HCT116 (cell line): ENCODE data around the gene KIF21B. TPM values are rescaled to one million over a fixed set of nuclear protein-coding genes. Genes with fewer than 3 reads are reported as not detected.

Experiments
- ATAC-seq: fragments of 200-7000 bp; cut with Tn5 transposase; 2 replicates; pipeline ENCODE4 v1.9.1; 2020; ENCODE audit warnings: mild to moderate bottlenecking, moderate library complexity
- BruUV-seq: library from RNA; stranded (reverse); fragments of 400-500 nt; replicated peaks from 2 replicates; lab custom pipeline; 2021; lab: Mats Ljungman, UMichigan
- CTCF ChIA-PET: fragments of 300-600 bp; sonication (Branson Sonifier 250); formaldehyde crosslinking; loops from one replicate; lab custom pipeline; 2021; ENCODE audit warnings: antibody characterized with exemption; lab: Charles Lee
- POLR2A ChIA-PET: fragments of 300-600, 350-600 bp; sonication (Branson Sonifier 250); formaldehyde crosslinking; loops from one replicate; lab custom pipeline; 2021; ENCODE audit warnings: antibody characterized with exemption; lab: Charles Lee
- RAD21 ChIA-PET, 2 experiments: fragments of 300-600 bp; sonication (Branson Sonifier 250); formaldehyde crosslinking; loops; one replicate each; lab custom pipeline; 2023; ENCODE audit warnings: low total read pairs in 2 of 2; ENCODE audit not compliant: uncharacterized antibody in 2 of 2, unreplicated experiment in 2 of 2, low non-redundant PET in 1 of 2; lab: Charles Lee
- DNase-seq: peaks from one replicate; pipeline ENCODE4 v3.0.0-alpha.2; 2010; ENCODE audit warnings: low read depth, low spot score
- H2AFZ ChIP-seq: fragments of 200-600 bp; shearing (Covaris generic), sonication (generic); 2 replicates; pipeline ENCODE4 v1.6.1; 2017; ENCODE audit warnings: low read depth, mixed run types, mixed read lengths, antibody characterized with exemption, low read length; ENCODE audit not compliant: poor library complexity, severe bottlenecking
- H3K27ac ChIP-seq: 2 replicates; pipeline ENCODE4 v1.5.1; 2012; ENCODE audit warnings: low read depth, low read length
- H3K27me3 ChIP-seq: fragments of 200-600 bp; sonication (generic); 2 replicates; pipeline ENCODE4 v1.6.1; 2016; ENCODE audit warnings: mixed run types, low read length, mixed read lengths; ENCODE audit not compliant: insufficient read depth
- H3K36me3 ChIP-seq, 2 experiments: fragments of 200-500 bp in 1 of 2; fragments of 200-600 bp in 1 of 2; sonication (Bioruptor generic) in 1 of 2; sonication (generic) in 1 of 2; 2 replicates each; pipeline versions ENCODE4 v1.5.1 to v1.6.1; 2014 to 2016; ENCODE audit warnings: low read length in 2 of 2, inconsistent platforms in 1 of 2, mixed read lengths in 1 of 2, mixed run types in 1 of 2; ENCODE audit not compliant: insufficient read depth in 2 of 2, control insufficient read depth in 1 of 2
- H3K4me1 ChIP-seq, 2 experiments: fragments of 200-600 bp in 1 of 2; sonication (generic) in 1 of 2; 2 replicates each; pipeline versions ENCODE4 v1.5.1 to v1.6.1; 2012 to 2017; ENCODE audit warnings: low read length in 2 of 2, inconsistent platforms in 1 of 2, mild to moderate bottlenecking in 1 of 2, mixed read lengths in 1 of 2, mixed run types in 1 of 2, moderate library complexity in 1 of 2; ENCODE audit not compliant: insufficient read depth in 2 of 2, control insufficient read depth in 1 of 2
- H3K4me2 ChIP-seq: fragments of 200-600 bp; sonication (generic); 2 replicates; pipeline ENCODE4 v1.6.1; 2017; ENCODE audit warnings: mixed run types, low read length, mixed read lengths
- H3K4me3 ChIP-seq, 2 experiments: fragments of 200-600 bp in 1 of 2; sonication (generic) in 1 of 2; replicated peaks in 1 of 2; 2 replicates each; pipeline ENCODE4 v1.5.1; 2011 to 2016; ENCODE audit warnings: low read length in 2 of 2, control low read depth in 1 of 2, low read depth in 1 of 2, mild to moderate bottlenecking in 1 of 2, mixed read lengths in 1 of 2, mixed run types in 1 of 2
- H3K79me2 ChIP-seq: fragments of 200-600 bp; sonication (generic); 2 replicates; pipeline ENCODE4 v1.6.1; 2017; ENCODE audit warnings: mild to moderate bottlenecking, mixed run types, low read length, moderate library complexity, mixed read lengths; ENCODE audit not compliant: insufficient read depth
- H3K9ac ChIP-seq: fragments of 200-600 bp; sonication (generic); 2 replicates; pipeline ENCODE4 v1.6.1; 2016; ENCODE audit warnings: low read length, mixed read lengths
- H3K9me2 ChIP-seq: fragments of 200-600 bp; sonication (generic), shearing (Covaris generic); 2 replicates; pipeline ENCODE4 v1.6.1; 2017; ENCODE audit warnings: mixed run types, mild to moderate bottlenecking, moderate library complexity; ENCODE audit not compliant: insufficient read depth
- H3K9me3 ChIP-seq, 2 experiments: fragments of 200-500 bp in 1 of 2; fragments of 200-600 bp in 1 of 2; sonication (Bioruptor generic) in 1 of 2; sonication (generic) in 1 of 2; 2 replicates each; pipeline ENCODE4 v1.6.1; 2014 to 2017; ENCODE audit warnings: low read length in 2 of 2, mixed read lengths in 2 of 2, inconsistent platforms in 1 of 2, low read depth in 1 of 2, mild to moderate bottlenecking in 1 of 2, mixed run types in 1 of 2, moderate library complexity in 1 of 2; ENCODE audit not compliant: control insufficient read depth in 1 of 2, insufficient read depth in 1 of 2
- H4K20me1 ChIP-seq: fragments of 200-600 bp; sonication (generic), shearing (Covaris generic); 2 replicates; pipeline ENCODE4 v1.6.1; 2017; ENCODE audit warnings: mixed run types, mild to moderate bottlenecking, moderate library complexity; ENCODE audit not compliant: insufficient read depth
- CBX3 ChIP-seq: IDR thresholded peaks from 2 replicates; pipeline ENCODE4 v1.6.1; 2012; ENCODE audit warnings: low read depth
- CTCF ChIP-seq, 3 experiments: fragments of 200-600 bp in 1 of 3; sonication (generic) in 1 of 3; IDR thresholded peaks in 2 of 3; conservative IDR thresholded peaks in 1 of 3; 2 replicates each; pipeline ENCODE4 v1.5.1; 2012 to 2017; ENCODE audit warnings: low read depth in 2 of 3, low read length in 2 of 3, antibody characterized with exemption in 1 of 3, borderline replicate concordance in 1 of 3, control low read depth in 1 of 3, mild to moderate bottlenecking in 1 of 3, mixed read lengths in 1 of 3, mixed run types in 1 of 3, moderate library complexity in 1 of 3; ENCODE audit not compliant: insufficient read depth in 1 of 3
- ELF1 ChIP-seq: IDR thresholded peaks from 2 replicates; pipeline ENCODE4 v1.6.1; 2012; ENCODE audit warnings: low read depth, borderline replicate concordance
- EZH2 ChIP-seq: fragments of 200-600 bp; sonication (generic); IDR thresholded peaks from 2 replicates; pipeline ENCODE4 v1.6.1; 2017; ENCODE audit warnings: antibody characterized with exemption, mixed run types
- JUND ChIP-seq: IDR thresholded peaks from 2 replicates; pipeline ENCODE4 v1.6.1; 2012
- REST ChIP-seq: IDR thresholded peaks from 2 replicates; pipeline ENCODE4 v1.6.1; 2012; ENCODE audit warnings: low read depth
- TCF7L2 ChIP-seq: IDR thresholded peaks from 2 replicates; pipeline ENCODE4 v1.7.0; 2011; ENCODE audit warnings: borderline replicate concordance, inconsistent platforms; ENCODE audit not compliant: insufficient read depth, insufficient read length; ENCODE audit errors: extremely low read depth
- ZBTB33 ChIP-seq: IDR thresholded peaks from 2 replicates; pipeline ENCODE4 v1.6.1; 2011; ENCODE audit warnings: mild to moderate bottlenecking, low read length, moderate library complexity; ENCODE audit not compliant: insufficient replicate concordance; ENCODE audit errors: extremely low read depth
- intact Hi-C: fragments of 100-400 bp; cut with micrococcal nuclease; formaldehyde crosslinking; loops from 2 replicates; pipeline ENCODE4 v1.10.0; 2022
- total RNA-seq: library from RNA; stranded (reverse); gene quantifications from one replicate; pipeline ENCODE4 v1.2.1, GENCODE V29; 2021; ENCODE audit not compliant: unreplicated experiment

KIF21B gene
- total RNA-seq, 1 experiment from 2014 or later, result 6.1 TPM

- CTCF ChIA-PET, result no interaction called here
Measured at GRCh38 chr1:201061049-201061448, 37.5 kb upstream of the KIF21B start.

More at GRCh38 chr1:201061049-201061448, 37.5 kb upstream of the KIF21B start:
- Histone ChIP-seq H3K27me3 (0 out of 2 replicates have a peak, but pooled peaks cover 5% of the 10 kb centered on the region), H3K79me2 (no peaks in the 10 kb centered on the region), H2AFZ (no peak overlapping the region), H3K4me3 (no peak overlapping the region), H3K9ac (no peak overlapping the region), H3K27ac (no peak overlapping the region), H4K20me1 (no peaks in the 10 kb centered on the region), H3K4me1 (no peaks in the 10 kb centered on the region), H3K36me3 (no peaks in the 10 kb centered on the region), H3K4me2 (no peak overlapping the region), H3K9me3 (no peaks in the 10 kb centered on the region), H3K9me2 (no peaks in the 10 kb centered on the region)
- ChIA-PET RAD21 (no interaction called here), POLR2A (no interaction called here)
- intact Hi-C loops, result no loop called here
- no peak for DNase-seq
- TF ChIP-seq ELF1 (no peak), EZH2 (no peak), TCF7L2 (no peak), ZBTB33 (no peak), CTCF (IDR thresholded peaks at IDR 0.05 in 2 of 3, conservative IDR thresholded peaks at IDR 0.05 in 1 of 3; ENCODE audit: borderline replicate concordance in 1 of 3, insufficient read depth in 1 of 3, low read depth in 2 of 3, low read length in 2 of 3) (no peak), CBX3 (no peak), REST (no peak), JUND (no peak)
- no TSS peak for BruUV-seq
- ATAC-seq, result no peak
